Choroid plexus epithelial cell (primary cell): ENCODE data around the gene ZNF552.
"Not testable (repeated sequence)": the region's sequence is repeated elsewhere in the genome, so short reads cannot be mapped to it uniquely, and the experiment has no call there.

Experiments
- DNase-seq: peaks from one replicate; pipeline ENCODE4 v3.0.0-alpha.2; 2010; ENCODE audit warnings: low read depth
- H3K4me3 ChIP-seq: 2 replicates; pipeline ENCODE4 v1.5.1; 2011; ENCODE audit warnings: low read depth, mild to moderate bottlenecking, control low read depth, low read length, moderate library complexity
- TF ChIP-seq, protein P1 (sequence below): conservative IDR thresholded peaks from 2 replicates; pipeline ENCODE4 v1.5.1; 2011; ENCODE audit warnings: low read depth, mild to moderate bottlenecking, control low read depth, inconsistent platforms, low read length, moderate library complexity

Gene ZNF552

DNA sequence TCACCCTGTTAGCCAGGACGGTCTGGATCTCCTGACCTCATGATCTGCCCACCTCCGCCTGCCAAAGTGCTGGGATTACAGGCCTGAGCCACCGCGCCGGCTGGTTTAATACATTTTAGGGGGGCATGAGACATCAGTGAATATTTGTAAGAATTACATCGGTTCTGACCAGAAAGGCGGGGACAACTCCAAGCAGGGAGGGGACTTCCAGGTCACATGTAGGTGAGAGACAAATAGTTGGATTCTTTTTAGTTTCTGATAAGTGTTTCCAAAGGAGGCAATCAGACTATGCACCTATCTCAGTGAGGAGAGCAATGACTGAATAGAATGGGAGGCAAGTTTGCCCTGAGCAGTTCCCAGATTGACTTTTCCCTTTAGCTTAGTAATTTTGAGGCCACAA is 3.7 kb upstream of the ZNF552 start:
- DNase-seq: no peak
- TF ChIP-seq, protein P1, sequence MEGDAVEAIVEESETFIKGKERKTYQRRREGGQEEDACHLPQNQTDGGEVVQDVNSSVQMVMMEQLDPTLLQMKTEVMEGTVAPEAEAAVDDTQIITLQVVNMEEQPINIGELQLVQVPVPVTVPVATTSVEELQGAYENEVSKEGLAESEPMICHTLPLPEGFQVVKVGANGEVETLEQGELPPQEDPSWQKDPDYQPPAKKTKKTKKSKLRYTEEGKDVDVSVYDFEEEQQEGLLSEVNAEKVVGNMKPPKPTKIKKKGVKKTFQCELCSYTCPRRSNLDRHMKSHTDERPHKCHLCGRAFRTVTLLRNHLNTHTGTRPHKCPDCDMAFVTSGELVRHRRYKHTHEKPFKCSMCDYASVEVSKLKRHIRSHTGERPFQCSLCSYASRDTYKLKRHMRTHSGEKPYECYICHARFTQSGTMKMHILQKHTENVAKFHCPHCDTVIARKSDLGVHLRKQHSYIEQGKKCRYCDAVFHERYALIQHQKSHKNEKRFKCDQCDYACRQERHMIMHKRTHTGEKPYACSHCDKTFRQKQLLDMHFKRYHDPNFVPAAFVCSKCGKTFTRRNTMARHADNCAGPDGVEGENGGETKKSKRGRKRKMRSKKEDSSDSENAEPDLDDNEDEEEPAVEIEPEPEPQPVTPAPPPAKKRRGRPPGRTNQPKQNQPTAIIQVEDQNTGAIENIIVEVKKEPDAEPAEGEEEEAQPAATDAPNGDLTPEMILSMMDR: no peak
- no peak overlapping the region for H3K4me3 ChIP-seq

DNA sequence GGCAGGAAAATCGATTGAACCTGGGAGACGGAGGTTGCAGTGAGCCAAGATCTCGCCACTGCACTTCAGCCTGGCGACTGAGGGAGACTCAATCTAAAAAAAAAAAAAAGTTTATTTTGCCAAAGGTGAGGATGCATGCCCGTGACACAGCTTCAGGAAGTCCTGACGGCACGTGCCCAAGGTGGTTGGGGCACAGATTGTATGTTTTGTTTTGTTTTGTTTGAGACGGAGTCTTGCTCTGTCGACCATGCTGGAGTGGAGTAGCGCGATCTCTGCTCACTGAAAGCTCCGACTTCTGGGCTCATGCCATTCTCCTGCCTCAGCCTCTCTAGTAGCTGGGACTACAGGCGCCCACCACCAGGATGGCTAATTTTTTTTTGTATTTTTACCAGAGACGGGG is 3.3 kb upstream of the ZNF552 start:
- no peak overlapping the region for H3K4me3 ChIP-seq
- no peak for DNase-seq
- TF ChIP-seq, protein P1: no peak

DNA sequence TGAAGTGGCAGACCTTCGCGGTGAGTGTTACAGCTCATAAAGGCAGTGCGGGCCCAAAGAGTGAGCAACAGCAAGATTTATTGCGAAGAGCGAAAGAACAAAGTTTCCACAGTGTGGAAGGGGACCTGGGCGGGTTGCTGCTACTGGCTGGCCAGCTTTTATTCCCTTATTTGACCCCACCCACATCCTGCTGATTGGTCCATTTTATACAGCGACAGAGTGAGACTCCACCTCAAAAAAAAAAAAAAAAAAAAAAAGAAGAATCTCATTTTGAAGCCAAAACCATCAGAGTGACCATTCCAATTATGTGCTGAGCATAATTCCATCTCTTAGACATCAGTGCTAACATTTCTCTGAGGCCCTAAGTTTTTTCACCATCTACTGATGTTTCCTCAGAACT is 1.9 kb upstream of the ZNF552 start:
- DNase-seq: no peak
- H3K4me3 ChIP-seq: no peak overlapping the region
- TF ChIP-seq, protein P1: no peak

DNA sequence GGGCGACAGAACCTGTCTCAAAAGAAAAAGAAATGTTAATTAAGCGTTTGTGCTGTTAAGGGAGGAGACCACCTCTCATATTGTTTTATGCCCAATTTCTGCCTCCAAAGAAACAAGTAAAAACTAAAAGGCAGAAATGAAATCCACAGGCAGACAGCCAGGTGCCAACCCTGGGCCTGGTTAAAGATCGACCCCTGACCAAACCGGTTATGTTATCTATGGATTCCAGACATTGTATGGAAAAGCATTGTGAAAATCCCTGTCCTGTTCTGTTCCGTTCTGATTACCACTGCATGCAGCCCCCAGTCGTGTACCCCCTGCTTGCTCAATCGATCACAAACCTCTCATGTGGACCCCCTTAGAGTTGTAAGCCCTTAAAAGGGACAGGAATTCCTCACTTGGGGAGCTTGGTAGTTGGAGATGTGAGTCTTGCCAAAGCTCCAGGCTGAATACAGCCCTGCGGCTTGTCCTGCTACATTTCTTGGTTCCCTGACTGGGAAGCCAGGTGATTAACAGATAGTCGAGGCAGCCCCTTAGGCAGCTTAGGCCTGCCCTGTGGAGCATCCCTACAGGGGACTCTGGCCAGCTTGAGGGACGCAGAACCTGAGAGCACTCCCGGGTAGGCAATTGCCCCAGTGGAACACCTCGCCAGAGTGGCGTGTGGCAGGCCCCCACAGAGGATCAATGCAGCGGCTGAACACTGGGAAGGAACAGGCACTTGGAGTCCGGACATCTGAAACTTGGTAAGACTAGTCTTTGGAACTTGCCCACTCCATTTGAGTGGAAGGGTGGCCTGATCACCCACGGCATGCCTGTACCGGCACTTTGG is 748 bp upstream of the ZNF552 start:
- H3K4me3 ChIP-seq: peak overlapping the region; percentile 96
- DNase-seq: no peak
- TF ChIP-seq, protein P1: no peak

DNA sequence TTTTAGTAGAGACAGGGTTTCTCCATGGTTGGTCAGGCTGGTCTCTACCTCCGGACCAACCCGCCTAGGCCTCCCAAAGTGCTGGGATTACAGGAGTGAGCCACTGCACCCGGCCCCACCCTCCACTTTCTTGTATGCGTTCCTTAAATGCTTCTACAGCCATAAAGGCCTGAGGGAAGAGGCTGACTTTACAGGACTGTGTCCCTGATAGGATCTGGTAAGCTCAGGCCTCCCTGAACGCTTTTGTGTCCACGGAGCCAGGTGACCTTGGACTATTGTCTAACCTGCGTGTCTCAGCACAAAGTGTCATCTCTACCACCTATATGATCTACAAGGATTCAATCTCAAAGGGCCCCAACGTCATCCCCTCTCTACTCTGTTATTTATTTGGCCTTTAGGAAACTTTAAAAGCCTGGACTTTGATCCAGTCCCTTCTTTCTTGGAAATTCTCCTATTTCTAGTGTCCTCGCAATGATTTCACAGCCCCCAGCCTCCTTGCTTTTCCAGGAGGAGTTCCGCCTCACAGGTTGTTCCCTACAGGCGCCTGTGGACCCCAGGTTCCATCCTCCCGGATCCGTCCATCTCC is 701 bp downstream of the ZNF552 start:
- no peak for DNase-seq
- peak overlapping the region; percentile 96 for H3K4me3 ChIP-seq
- TF ChIP-seq, protein P1: no peak

DNA sequence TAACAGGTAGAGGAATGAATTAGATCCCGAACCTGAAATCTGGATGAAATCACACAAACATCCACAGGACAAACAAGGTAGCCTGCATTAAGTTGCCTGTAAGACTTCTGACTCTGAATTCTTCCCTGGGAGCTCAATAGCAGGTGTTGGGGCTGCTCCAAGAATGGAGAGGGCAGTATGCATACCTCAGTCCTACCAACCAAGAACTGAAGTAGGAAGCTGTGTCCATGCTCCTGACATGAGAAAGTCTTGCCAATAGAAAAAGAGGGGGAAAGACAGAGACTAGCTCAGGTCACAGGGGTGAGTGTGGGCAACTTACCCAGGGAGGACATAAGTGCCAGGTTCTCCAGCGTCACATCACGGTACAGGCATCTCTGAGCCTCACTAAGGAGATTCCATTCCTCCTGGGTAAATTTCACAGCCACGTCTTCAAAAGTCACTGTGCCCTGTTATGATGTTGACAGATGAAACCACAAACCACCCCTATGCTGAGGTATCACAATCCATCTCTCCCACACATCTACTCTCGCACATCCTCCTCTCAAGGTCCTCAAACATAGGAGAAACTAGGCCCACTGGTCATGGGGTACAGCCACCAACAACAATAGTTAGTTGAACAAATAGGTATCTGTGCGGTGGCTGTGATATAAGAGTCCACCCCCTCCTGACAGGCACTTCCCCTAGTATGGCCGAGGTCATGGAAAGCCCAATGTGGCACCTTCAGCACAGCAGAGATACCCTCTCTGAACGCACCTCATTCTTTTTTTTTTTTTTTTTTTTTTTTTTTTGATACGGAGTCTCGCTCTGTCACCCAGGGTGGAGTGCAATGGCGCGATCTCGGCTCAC is 1.5 kb downstream of the ZNF552 start:
- H3K4me3 ChIP-seq: not testable (repeated sequence)

DNA sequence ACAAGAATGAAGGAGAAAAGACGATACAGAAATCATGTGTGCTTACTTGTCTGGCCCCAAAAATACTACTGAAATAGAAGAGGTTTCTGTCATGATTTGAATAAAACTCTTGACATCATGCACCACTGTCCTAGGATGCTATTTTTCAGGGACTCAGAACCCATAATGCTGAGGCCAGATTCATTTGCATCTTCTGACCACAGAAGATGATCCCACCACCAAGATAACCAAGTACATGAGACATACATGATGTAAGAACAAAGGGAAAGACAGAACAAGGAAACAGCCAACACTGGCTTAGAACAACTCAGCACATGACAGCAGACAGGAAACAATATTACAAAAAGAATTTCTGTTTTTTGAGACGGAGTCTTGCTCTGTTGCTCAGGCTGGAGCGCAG is 2.5 kb downstream of the ZNF552 start:
- TF ChIP-seq, protein P1: no peak
- no peak overlapping the region for H3K4me3 ChIP-seq
- no peak for DNase-seq

More for the DNA sequence above, 1.5 kb downstream of the ZNF552 start:
- DNase-seq: not testable (repeated sequence)

DNA sequence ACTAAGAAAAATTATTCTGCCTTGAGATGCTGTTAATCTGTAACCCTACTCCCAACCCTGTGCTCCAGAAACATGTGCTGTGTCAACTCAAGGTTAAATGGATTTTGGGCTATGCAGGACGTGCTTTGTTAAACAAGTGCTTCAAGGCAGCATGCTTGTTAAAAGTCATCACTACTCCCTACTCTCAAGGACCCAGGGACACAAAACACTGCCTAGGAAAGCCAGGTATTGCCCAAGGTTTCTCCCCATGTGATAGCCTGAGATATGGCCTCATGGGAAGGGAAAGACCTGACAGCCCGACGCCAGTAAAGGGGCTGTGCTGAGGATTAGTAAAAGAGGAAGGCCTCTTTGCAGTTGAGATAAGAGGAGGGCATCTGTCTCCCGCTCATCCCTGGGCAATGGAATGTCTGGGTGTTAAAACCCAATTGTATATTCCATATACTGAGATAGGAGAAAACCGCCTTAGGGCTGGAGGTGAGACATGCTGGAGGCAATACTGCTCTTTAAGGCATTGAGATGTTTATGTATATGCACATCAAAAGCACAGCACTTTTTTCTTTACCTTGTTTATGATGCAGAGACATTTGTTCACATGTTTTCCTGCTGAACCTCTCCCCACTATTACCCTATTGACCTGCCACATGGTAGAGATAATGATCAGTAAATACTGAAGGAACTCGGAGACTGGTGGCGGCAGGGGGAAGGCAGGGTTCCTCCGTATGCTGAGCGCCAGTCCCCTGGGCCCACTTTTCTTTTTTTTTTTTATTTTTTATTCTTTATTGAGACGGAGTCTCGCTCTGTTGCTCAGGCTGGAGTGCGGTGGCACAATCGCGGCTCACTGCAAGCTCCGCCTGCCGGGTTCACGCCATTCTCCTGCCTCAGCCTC is 4.1 kb downstream of the ZNF552 start:
- H3K4me3 ChIP-seq, DNase-seq: not testable (repeated sequence)
